K562 (cell line): Measurements from ENCODE around the gene SPATS2L. TPM values are rescaled to one million over a fixed set of nuclear protein-coding genes. Genes with fewer than 3 reads are reported as not detected.

Source experiments
- ATAC-seq: fragments of 200-7000 bp; cut with Tn5 transposase; 3 replicates; pipeline ENCODE4 v1.9.1; 2020; ENCODE audit warnings: moderate library complexity
- BruUV-seq: library from RNA; stranded (reverse); fragments of 400-500 nt; replicated peaks from 2 replicates; lab custom pipeline; 2021; lab: Mats Ljungman, UMichigan
- CTCF ChIA-PET: fragments of 300-600 bp; formaldehyde crosslinking; extraction: SDS; loops from one replicate; lab custom pipeline; 2021; ENCODE audit warnings: low intra/inter-chr PET ratio; lab: Yijun Ruan, JAX
- POLR2A ChIA-PET: fragments of 300-600, 350-650 bp; sonication (Branson Sonifier 250); formaldehyde crosslinking; extraction: SDS; loops from one replicate; lab custom pipeline; 2021; ENCODE audit warnings: antibody characterized with exemption, inconsistent platforms; lab: Yijun Ruan, JAX
- DNase-seq, 4 experiments: peaks; one replicate each; pipeline versions ENCODE4 v3.0.0 to v3.0.0-alpha.2; 2011 to 2018; ENCODE audit warnings: low spot score in 3 of 4, mixed read lengths in 3 of 4; ENCODE audit errors: extremely low read depth in 1 of 4
- FAIRE-seq: peaks from 2 replicates; lab custom pipeline; 2011; peaks lifted over from hg19 to GRCh38; lab: Jason Lieb, UNC
- H2AFZ ChIP-seq: 2 replicates; pipeline ENCODE4 v1.6.0; 2011; ENCODE audit warnings: low read depth, low read length, control low read depth, inconsistent platforms
- H3K27ac ChIP-seq: fragments of 200-600 bp; 3 replicates; pipeline ENCODE4 v1.8.0; 2011; ENCODE audit warnings: low read depth, mild to moderate bottlenecking, control low read depth, inconsistent platforms, low read length, moderate library complexity, mixed read lengths; ENCODE audit errors: extremely low read depth
- H3K27me3 ChIP-seq, 2 experiments: fragments of 300-600 bp in 1 of 2; 2 replicates in 1 of 2; 3 replicates in 1 of 2; pipeline versions ENCODE4 v1.6.0 to v1.8.0; 2011; ENCODE audit warnings: inconsistent platforms in 2 of 2, low read length in 2 of 2, mild to moderate bottlenecking in 1 of 2, mixed read lengths in 1 of 2, moderate library complexity in 1 of 2; ENCODE audit not compliant: control insufficient read depth in 2 of 2, insufficient read depth in 2 of 2
- H3K36me3 ChIP-seq: fragments of 300-600 bp; 3 replicates; pipeline ENCODE4 v1.8.0; 2011; ENCODE audit warnings: mild to moderate bottlenecking, low read length, inconsistent platforms; ENCODE audit not compliant: control insufficient read depth, insufficient read depth
- H3K4me1 ChIP-seq, 2 experiments: fragments of 200-600 bp in 1 of 2; replicated peaks in 1 of 2; 2 replicates in 1 of 2; 3 replicates in 1 of 2; pipeline versions ENCODE4 v1.5.1 to v1.8.0; 2011; ENCODE audit warnings: inconsistent platforms in 2 of 2, low read length in 2 of 2, mild to moderate bottlenecking in 1 of 2, mixed read lengths in 1 of 2, moderate library complexity in 1 of 2; ENCODE audit not compliant: control insufficient read depth in 2 of 2, insufficient read depth in 2 of 2
- H3K4me2 ChIP-seq: 2 replicates; pipeline ENCODE4 v1.6.1; 2011; ENCODE audit warnings: low read length, control low read depth, inconsistent platforms, mixed read lengths; ENCODE audit not compliant: insufficient read depth
- H3K4me3 ChIP-seq: fragments of 200-600 bp; sonication (generic), shearing (Covaris generic); 2 replicates; pipeline ENCODE4 v1.5.1; 2016; ENCODE audit warnings: control low read depth, inconsistent platforms
- H3K79me2 ChIP-seq: fragments of 200-600 bp; 3 replicates; pipeline ENCODE4 v1.8.0; 2011; ENCODE audit warnings: low read length, inconsistent platforms; ENCODE audit not compliant: control insufficient read depth, insufficient read depth
- H3K9ac ChIP-seq, 2 experiments: 2 replicates each; pipeline versions ENCODE4 v1.6.0 to v1.6.1; 2011; ENCODE audit warnings: low read depth in 2 of 2, low read length in 2 of 2, control low read depth in 1 of 2, inconsistent platforms in 1 of 2, mild to moderate bottlenecking in 1 of 2, mixed read lengths in 1 of 2; ENCODE audit not compliant: insufficient read depth in 1 of 2
- H3K9me1 ChIP-seq: one replicate; pipeline ENCODE4 v1.6.0; 2011; ENCODE audit warnings: inconsistent platforms, mild to moderate bottlenecking, low read length, moderate library complexity; ENCODE audit not compliant: control insufficient read depth, insufficient read depth
- H3K9me3 ChIP-seq: replicated peaks from 2 replicates; pipeline ENCODE4 v1.5.1; 2011; ENCODE audit warnings: low read depth, low read length, inconsistent platforms; ENCODE audit not compliant: control insufficient read depth, insufficient read depth
- H4K20me1 ChIP-seq: replicated peaks from 2 replicates; pipeline ENCODE4 v1.6.1; 2011; ENCODE audit warnings: low read length, inconsistent platforms, mixed read lengths; ENCODE audit not compliant: control insufficient read depth, insufficient read depth
- CBFA2T2 ChIP-seq: fragments of 450-650 bp; conservative IDR thresholded peaks from 2 replicates; pipeline ENCODE4 v1.6.1; 2017; ENCODE audit warnings: mild to moderate bottlenecking
- CBFA2T3 ChIP-seq: fragments of 450-650 bp; IDR thresholded peaks from 2 replicates; pipeline ENCODE4 v1.6.1; 2017
- CTBP1 ChIP-seq: fragments of 450-650 bp; IDR thresholded peaks from 2 replicates; pipeline ENCODE4 v1.6.1; 2016; ENCODE audit warnings: borderline replicate concordance
- JUND ChIP-seq, 2 experiments: IDR thresholded peaks; 2 replicates in 1 of 2; 3 replicates in 1 of 2; pipeline ENCODE4 v1.6.1; 2011; ENCODE audit warnings: borderline replicate concordance in 2 of 2, low read depth in 2 of 2, low read length in 2 of 2, improper control_type of control experiment in 1 of 2, missing biosample characterization in 1 of 2, missing genetic modification characterization in 1 of 2, missing genetic modification reagents in 1 of 2
- MEIS2 ChIP-seq: fragments of 450-650 bp; IDR thresholded peaks from 2 replicates; pipeline ENCODE4 v1.6.1; 2014; ENCODE audit warnings: mild to moderate bottlenecking; ENCODE audit not compliant: partially characterized antibody
- NFRKB ChIP-seq: fragments of 450-650 bp; IDR thresholded peaks from 2 replicates; pipeline ENCODE4 v1.6.1; 2016; ENCODE audit warnings: low read depth
- RFX1 ChIP-seq: fragments of 450-650 bp; IDR thresholded peaks from 2 replicates; pipeline ENCODE4 v1.6.1; 2016; ENCODE audit warnings: mild to moderate bottlenecking, moderate library complexity
- ZNF121 ChIP-seq: sonication (generic); formaldehyde crosslinking; conservative IDR thresholded peaks from 2 replicates; pipeline ENCODE4 v1.8.0; 2022; ENCODE audit warnings: missing genetic modification reagents
- WGBS: fragments of 100-300 bp; shearing (Covaris generic); methylation state at CpG from one replicate; pipeline ENCODE4 v1.1.6; 2016; ENCODE audit warnings: low coverage, mixed read lengths; ENCODE audit not compliant: insufficient coverage; ENCODE audit errors: missing lambda C conversion rate; 5-methylcytosine and 5-hydroxymethylcytosine counted together
- in situ Hi-C: fragments of 300-500 bp; cut with MboI; formaldehyde crosslinking; loops from 4 replicates; pipeline ENCODE4 v1.15.0; 2018; ENCODE audit warnings: inconsistent platforms, mixed read lengths
- intact Hi-C: fragments of 100-400 bp; cut with micrococcal nuclease; formaldehyde crosslinking; loops from 2 replicates; pipeline ENCODE4 v1.14.2; 2022
- polyA plus RNA-seq, 8 experiments: library from polyadenylated mRNA; depleted of rRNA in 4 of 8; stranded (reverse) in 5 of 8; unstranded in 3 of 8; fragments of >200 nt; fragmentation: Nextera tagmentation in 2 of 8; fragmentation: Illumina TruSeq in 1 of 8; extraction: Ambion mirVana in 2 of 8; extraction: Trizol in 1 of 8; gene quantifications; 2 replicates each; pipeline versions ENCODE4 v1.2.1 to v1.2.3, GENCODE V29; 2011 to 2014; ENCODE audit warnings: inconsistent platforms in 1 of 8, missing spikeins in 1 of 8
- total RNA-seq, 7 experiments: library from RNA; depleted of rRNA in 6 of 7; stranded (reverse); fragments of >200 nt in 6 of 7; fragmentation: Illumina TruSeq in 2 of 7; extraction: Trizol in 2 of 7; gene quantifications; 2 replicates each; pipeline versions ENCODE4 v1.2.1 to v1.2.3, GENCODE V29; 2011 to 2021; ENCODE audit warnings: low replicate concordance in 1 of 7
- TF ChIP-seq, protein P1 (sequence below): IDR thresholded peaks from 3 replicates; pipeline ENCODE4 v1.6.1; 2011; ENCODE audit warnings: borderline replicate concordance, mild to moderate bottlenecking, moderate library complexity; ENCODE audit not compliant: insufficient read length; ENCODE audit errors: extremely low read depth
- TF ChIP-seq, protein P2 (sequence below), 2 experiments: fragments of 450-650 bp; IDR thresholded peaks; 2 replicates each; pipeline ENCODE4 v1.6.1; 2018; ENCODE audit warnings: mild to moderate bottlenecking in 2 of 2, low read depth in 1 of 2; ENCODE audit not compliant: partially characterized antibody in 2 of 2
- TF ChIP-seq, protein P3 (sequence below): sonication (generic); IDR thresholded peaks from 2 replicates; pipeline ENCODE4 v1.6.1; 2016

Gene SPATS2L
- total and polyA plus RNA-seq, 9 of the 15 experiments (the other 6 are each of a cell fraction or from before 2014, with no cell fraction given) = 11.3 to 41.5 (median 24.9) TPM

DNA sequence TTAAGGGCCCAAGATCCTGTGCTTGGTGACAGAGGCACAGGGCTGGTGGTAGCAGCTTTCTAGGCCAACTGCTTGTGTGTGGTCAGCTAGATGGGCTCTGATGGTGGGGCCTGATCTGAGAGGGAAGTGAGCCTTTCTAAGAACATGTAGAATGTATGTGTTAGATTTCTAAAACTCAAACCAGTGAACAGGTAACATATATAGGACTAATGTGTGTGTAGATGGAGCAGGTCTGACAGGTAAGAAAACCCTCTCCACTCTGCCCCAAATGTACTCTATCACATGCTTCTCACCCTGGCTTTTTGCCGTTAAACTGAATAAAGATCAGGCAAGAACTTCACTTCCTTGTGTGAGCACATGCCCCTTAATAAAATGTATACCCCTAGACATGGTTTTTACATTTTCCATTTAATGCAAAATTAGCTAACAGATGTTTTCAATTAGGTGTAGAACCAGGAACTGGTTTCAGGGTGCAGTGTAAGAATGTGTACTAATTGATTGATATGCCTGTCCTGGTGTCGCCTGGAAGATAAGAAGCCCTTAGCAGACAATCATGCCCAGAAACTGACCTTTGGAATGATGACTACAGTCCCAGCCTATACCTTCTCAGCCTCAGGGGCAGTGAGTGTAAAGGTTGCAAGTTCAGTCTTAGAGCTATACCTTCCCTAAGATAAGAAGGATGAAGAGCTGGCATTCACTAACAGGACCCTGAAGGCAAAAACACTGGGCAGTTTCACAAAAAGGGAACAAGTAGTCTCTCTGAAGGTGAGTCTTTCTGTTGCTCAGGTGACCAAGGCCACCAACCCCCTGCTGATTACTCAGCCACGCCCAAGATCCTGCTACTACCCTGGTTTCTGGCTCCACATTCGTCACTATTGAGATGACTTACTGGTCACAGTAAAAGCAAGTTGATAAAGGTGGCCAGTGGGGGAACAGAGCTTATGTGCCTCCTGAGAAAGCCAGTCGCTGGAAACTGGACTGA lies 71.2 kb downstream of the SPATS2L start:
- FAIRE-seq = peak; percentile 69
- POLR2A ChIA-PET = interaction anchor here (0.7 kb wide), 1 partner anchor 512 kb away, joined by 3 read pairs; no protein-coding TSS in a partner anchor
- TF ChIP-seq, protein P1, sequence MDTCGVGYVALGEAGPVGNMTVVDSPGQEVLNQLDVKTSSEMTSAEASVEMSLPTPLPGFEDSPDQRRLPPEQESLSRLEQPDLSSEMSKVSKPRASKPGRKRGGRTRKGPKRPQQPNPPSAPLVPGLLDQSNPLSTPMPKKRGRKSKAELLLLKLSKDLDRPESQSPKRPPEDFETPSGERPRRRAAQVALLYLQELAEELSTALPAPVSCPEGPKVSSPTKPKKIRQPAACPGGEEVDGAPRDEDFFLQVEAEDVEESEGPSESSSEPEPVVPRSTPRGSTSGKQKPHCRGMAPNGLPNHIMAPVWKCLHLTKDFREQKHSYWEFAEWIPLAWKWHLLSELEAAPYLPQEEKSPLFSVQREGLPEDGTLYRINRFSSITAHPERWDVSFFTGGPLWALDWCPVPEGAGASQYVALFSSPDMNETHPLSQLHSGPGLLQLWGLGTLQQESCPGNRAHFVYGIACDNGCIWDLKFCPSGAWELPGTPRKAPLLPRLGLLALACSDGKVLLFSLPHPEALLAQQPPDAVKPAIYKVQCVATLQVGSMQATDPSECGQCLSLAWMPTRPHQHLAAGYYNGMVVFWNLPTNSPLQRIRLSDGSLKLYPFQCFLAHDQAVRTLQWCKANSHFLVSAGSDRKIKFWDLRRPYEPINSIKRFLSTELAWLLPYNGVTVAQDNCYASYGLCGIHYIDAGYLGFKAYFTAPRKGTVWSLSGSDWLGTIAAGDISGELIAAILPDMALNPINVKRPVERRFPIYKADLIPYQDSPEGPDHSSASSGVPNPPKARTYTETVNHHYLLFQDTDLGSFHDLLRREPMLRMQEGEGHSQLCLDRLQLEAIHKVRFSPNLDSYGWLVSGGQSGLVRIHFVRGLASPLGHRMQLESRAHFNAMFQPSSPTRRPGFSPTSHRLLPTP = no peak
- TF ChIP-seq JUND (IDR thresholded peaks at IDR 0.05; ENCODE audit: borderline replicate concordance, low read depth, low read length) = 0 out of 2 replicates have a peak, but pooled peaks have one; percentile 6
- TF ChIP-seq JUND (tag; IDR thresholded peaks at IDR 0.05; ENCODE audit: borderline replicate concordance, low read depth, low read length) = no peak
- TF ChIP-seq CBFA2T2 = 0 out of 2 replicates have a peak, but pooled peaks have one; percentile 2
- no peak for TF ChIP-seq ZNF121 (CRISPR knock-in tag)
- peak; percentile 16; the same call in 1 of the 2 replicates for TF ChIP-seq CBFA2T3
- TF ChIP-seq, protein P2, sequence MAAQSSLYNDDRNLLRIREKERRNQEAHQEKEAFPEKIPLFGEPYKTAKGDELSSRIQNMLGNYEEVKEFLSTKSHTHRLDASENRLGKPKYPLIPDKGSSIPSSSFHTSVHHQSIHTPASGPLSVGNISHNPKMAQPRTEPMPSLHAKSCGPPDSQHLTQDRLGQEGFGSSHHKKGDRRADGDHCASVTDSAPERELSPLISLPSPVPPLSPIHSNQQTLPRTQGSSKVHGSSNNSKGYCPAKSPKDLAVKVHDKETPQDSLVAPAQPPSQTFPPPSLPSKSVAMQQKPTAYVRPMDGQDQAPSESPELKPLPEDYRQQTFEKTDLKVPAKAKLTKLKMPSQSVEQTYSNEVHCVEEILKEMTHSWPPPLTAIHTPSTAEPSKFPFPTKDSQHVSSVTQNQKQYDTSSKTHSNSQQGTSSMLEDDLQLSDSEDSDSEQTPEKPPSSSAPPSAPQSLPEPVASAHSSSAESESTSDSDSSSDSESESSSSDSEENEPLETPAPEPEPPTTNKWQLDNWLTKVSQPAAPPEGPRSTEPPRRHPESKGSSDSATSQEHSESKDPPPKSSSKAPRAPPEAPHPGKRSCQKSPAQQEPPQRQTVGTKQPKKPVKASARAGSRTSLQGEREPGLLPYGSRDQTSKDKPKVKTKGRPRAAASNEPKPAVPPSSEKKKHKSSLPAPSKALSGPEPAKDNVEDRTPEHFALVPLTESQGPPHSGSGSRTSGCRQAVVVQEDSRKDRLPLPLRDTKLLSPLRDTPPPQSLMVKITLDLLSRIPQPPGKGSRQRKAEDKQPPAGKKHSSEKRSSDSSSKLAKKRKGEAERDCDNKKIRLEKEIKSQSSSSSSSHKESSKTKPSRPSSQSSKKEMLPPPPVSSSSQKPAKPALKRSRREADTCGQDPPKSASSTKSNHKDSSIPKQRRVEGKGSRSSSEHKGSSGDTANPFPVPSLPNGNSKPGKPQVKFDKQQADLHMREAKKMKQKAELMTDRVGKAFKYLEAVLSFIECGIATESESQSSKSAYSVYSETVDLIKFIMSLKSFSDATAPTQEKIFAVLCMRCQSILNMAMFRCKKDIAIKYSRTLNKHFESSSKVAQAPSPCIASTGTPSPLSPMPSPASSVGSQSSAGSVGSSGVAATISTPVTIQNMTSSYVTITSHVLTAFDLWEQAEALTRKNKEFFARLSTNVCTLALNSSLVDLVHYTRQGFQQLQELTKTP (IDR thresholded peaks at IDR 0.05; ENCODE audit: low read depth in 1 of 2, partially characterized antibody in 2 of 2) = peak in 1 of 2 experiments; percentile 84
- TF ChIP-seq MEIS2 = peak; percentile 50
- TF ChIP-seq CTBP1 = peak; percentile 61; the same call in 1 of the 2 replicates
- 0 out of 2 replicates have a peak, but pooled peaks have one; percentile 7 for TF ChIP-seq NFRKB
- TF ChIP-seq RFX1 = peak; percentile 52
- TF ChIP-seq, protein P3, sequence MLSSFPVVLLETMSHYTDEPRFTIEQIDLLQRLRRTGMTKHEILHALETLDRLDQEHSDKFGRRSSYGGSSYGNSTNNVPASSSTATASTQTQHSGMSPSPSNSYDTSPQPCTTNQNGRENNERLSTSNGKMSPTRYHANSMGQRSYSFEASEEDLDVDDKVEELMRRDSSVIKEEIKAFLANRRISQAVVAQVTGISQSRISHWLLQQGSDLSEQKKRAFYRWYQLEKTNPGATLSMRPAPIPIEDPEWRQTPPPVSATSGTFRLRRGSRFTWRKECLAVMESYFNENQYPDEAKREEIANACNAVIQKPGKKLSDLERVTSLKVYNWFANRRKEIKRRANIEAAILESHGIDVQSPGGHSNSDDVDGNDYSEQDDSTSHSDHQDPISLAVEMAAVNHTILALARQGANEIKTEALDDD = peak; percentile 40; the same call in 1 of the 2 replicates

More for the DNA sequence above, 71.2 kb downstream of the SPATS2L start:
- peak overlapping the region; percentile 80; the same call in 1 of the 2 replicates for H2AFZ ChIP-seq
- H3K27me3 ChIP-seq = no peaks in the 10 kb centered on the region
- in situ Hi-C loops (no loop called here), intact Hi-C loops (loop anchor here (10.0 kb wide), 1 partner anchor 393 kb away; no protein-coding TSS in a partner anchor)
- H3K9ac ChIP-seq = peak overlapping the region; percentile 14 to 61; a peak in 2 of 4 replicates
- no peaks in the 10 kb centered on the region for H3K36me3 ChIP-seq
- no peaks in the 10 kb centered on the region for H4K20me1 ChIP-seq
- H3K27ac ChIP-seq = peak overlapping the region; percentile 65; the same call in 2 of the 3 replicates
- H3K9me3 ChIP-seq = no peaks in the 10 kb centered on the region
- H3K4me1 ChIP-seq = peaks cover 2 to 80% of the 10 kb centered on the region in 2 experiments; a peak in 4 of 5 replicates
- H3K79me2 ChIP-seq = peaks cover 3% of the 10 kb centered on the region; the same call in 1 of the 3 replicates
- peak; percentile 73 for ATAC-seq
- no peaks in the 10 kb centered on the region for H3K9me1 ChIP-seq
- CTCF ChIA-PET = no interaction called here
- H3K4me2 ChIP-seq = peak overlapping the region; percentile 63
- peak overlapping the region; percentile 25; the same call in 1 of the 2 replicates for H3K4me3 ChIP-seq
- DNase-seq = peak; percentile 41 to 68 (median 52)
- no TSS peak for BruUV-seq
- 3% methylated on average over 5 of the region's 5 CpGs for WGBS
